ENCODE measurements around the gene CACNG1. TPM values are rescaled to one million over a fixed set of nuclear protein-coding genes. Genes with fewer than 3 reads are reported as not detected.

Gene CACNG1
- total RNA-seq, 2 experiments from 2014 or later, result not detected

- Histone ChIP-seq H3K36me3 (ENCODE audit: insufficient read depth, low read length) (no peaks in the 10 kb centered on the region), H3K27ac (ENCODE audit: low read depth, low read length, poor library complexity, severe bottlenecking) (no peak overlapping the region), H4K20me1 (ENCODE audit: insufficient read depth, low read length) (no peaks in the 10 kb centered on the region), H3K4me1 (ENCODE audit: insufficient read depth, low read length, poor library complexity, severe bottlenecking) (peaks cover 2% of the 10 kb centered on the region), H3K9me3 (ENCODE audit: low read length) (peaks cover 13% of the 10 kb centered on the region; the same call in 1 of the 2 replicates), H3K9me2 (ENCODE audit: insufficient read depth, low read length) (no peaks in the 10 kb centered on the region), H3K4me2 (ENCODE audit: low read length) (no peak overlapping the region), H2AFZ (ENCODE audit: low read length) (no peak overlapping the region), H3K79me2 (ENCODE audit: insufficient read depth, low read depth, low read length) (no peaks in the 10 kb centered on the region), H3K4me3 (ENCODE audit: low read depth, low read length, poor library complexity, severe bottlenecking) (no peak overlapping the region)
- CTCF ChIA-PET (ENCODE audit: unreplicated experiment), result no interaction called here
- no TSS peak for BruUV-seq (replicated peaks)
- intact Hi-C loops (cut with micrococcal nuclease; ENCODE audit: unreplicated experiment), result no loop called here
- POLR2A ChIA-PET, result no interaction called here
- TF ChIP-seq CTCF (conservative IDR thresholded peaks at IDR 0.05; ENCODE audit: low read length) (no peak), EZH2phosphoT487 (IDR thresholded peaks at IDR 0.05; ENCODE audit: borderline replicate concordance, low read depth, low read length) (no peak)
- DNase-seq (ENCODE audit: low spot score), result no peak
Measured at GRCh38 chr17:67051155-67051538, 6.8 kb downstream of the CACNG1 start.

GRCh38 chr17:67051837-67052236 lies 7.5 kb downstream of the CACNG1 start:
- DNase-seq (ENCODE audit: low spot score), result no peak
- Histone ChIP-seq H3K79me2 (ENCODE audit: insufficient read depth, low read depth, low read length) (no peaks in the 10 kb centered on the region), H4K20me1 (ENCODE audit: insufficient read depth, low read length) (no peaks in the 10 kb centered on the region), H3K36me3 (ENCODE audit: insufficient read depth, low read length) (no peaks in the 10 kb centered on the region), H2AFZ (ENCODE audit: low read length) (no peak overlapping the region), H3K27ac (ENCODE audit: low read depth, low read length, poor library complexity, severe bottlenecking) (no peak overlapping the region), H3K4me1 (ENCODE audit: insufficient read depth, low read length, poor library complexity, severe bottlenecking) (peaks cover 9% of the 10 kb centered on the region), H3K9me3 (ENCODE audit: low read length) (peaks cover 13% of the 10 kb centered on the region; the same call in 1 of the 2 replicates), H3K4me2 (ENCODE audit: low read length) (no peak overlapping the region), H3K9me2 (ENCODE audit: insufficient read depth, low read length) (no peaks in the 10 kb centered on the region), H3K4me3 (ENCODE audit: low read depth, low read length, poor library complexity, severe bottlenecking) (no peak overlapping the region)
- ChIA-PET POLR2A (no interaction called here), CTCF (ENCODE audit: unreplicated experiment) (no interaction called here)
- intact Hi-C loops (cut with micrococcal nuclease; ENCODE audit: unreplicated experiment), result no loop called here
- no TSS peak for BruUV-seq (replicated peaks)
- TF ChIP-seq EZH2phosphoT487 (IDR thresholded peaks at IDR 0.05; ENCODE audit: borderline replicate concordance, low read depth, low read length) (no peak), CTCF (conservative IDR thresholded peaks at IDR 0.05; ENCODE audit: low read length) (no peak)

- TF ChIP-seq EZH2phosphoT487 (IDR thresholded peaks at IDR 0.05; ENCODE audit: borderline replicate concordance, low read depth, low read length) (no peak), CTCF (conservative IDR thresholded peaks at IDR 0.05; ENCODE audit: low read length) (no peak)
- peaks cover 13% of the 10 kb centered on the region for H3K4me1 ChIP-seq (ENCODE audit: insufficient read depth, low read length, poor library complexity, severe bottlenecking)
- ChIA-PET POLR2A (no interaction called here), CTCF (ENCODE audit: unreplicated experiment) (no interaction called here)
- H3K9me3 ChIP-seq (ENCODE audit: low read length), result peaks cover 10% of the 10 kb centered on the region; the same call in 1 of the 2 replicates
- intact Hi-C loops (cut with micrococcal nuclease; ENCODE audit: unreplicated experiment), result no loop called here
- H3K27ac ChIP-seq (ENCODE audit: low read depth, low read length, poor library complexity, severe bottlenecking), result no peak overlapping the region
- no peaks in the 10 kb centered on the region for H3K79me2 ChIP-seq (ENCODE audit: insufficient read depth, low read depth, low read length)
- no peak overlapping the region for H3K4me3 ChIP-seq (ENCODE audit: low read depth, low read length, poor library complexity, severe bottlenecking)
- no peaks in the 10 kb centered on the region for H4K20me1 ChIP-seq (ENCODE audit: insufficient read depth, low read length)
- no peak overlapping the region for H3K4me2 ChIP-seq (ENCODE audit: low read length)
- no peak for DNase-seq (ENCODE audit: low spot score)
- H2AFZ ChIP-seq (ENCODE audit: low read length), result no peak overlapping the region
- no TSS peak for BruUV-seq (replicated peaks)
- H3K9me2 ChIP-seq (ENCODE audit: insufficient read depth, low read length), result no peaks in the 10 kb centered on the region
- no peaks in the 10 kb centered on the region for H3K36me3 ChIP-seq (ENCODE audit: insufficient read depth, low read length)
Measured at GRCh38 chr17:67052720-67053437, 8.5 kb downstream of the CACNG1 start.

Measured in OCI-LY7 (cell line).